DMS114 treated with DMSO at 0.1 percent for 48 hours (cell line): ENCODE measurements around the gene FLT4.
A peak's percentile ranks its signal among the peaks of the same experiment; 100 is the strongest.
"Not testable (repeated sequence)": the region's sequence is repeated elsewhere in the genome, so short reads cannot be mapped to it uniquely, and the experiment has no call there.

Experiments used
- DNase-seq: peaks from one replicate; lab custom pipeline; 2025; ENCODE audit not compliant: unreplicated experiment; lab: John Stamatoyannopoulos, UW

The FLT4 gene

DNA sequence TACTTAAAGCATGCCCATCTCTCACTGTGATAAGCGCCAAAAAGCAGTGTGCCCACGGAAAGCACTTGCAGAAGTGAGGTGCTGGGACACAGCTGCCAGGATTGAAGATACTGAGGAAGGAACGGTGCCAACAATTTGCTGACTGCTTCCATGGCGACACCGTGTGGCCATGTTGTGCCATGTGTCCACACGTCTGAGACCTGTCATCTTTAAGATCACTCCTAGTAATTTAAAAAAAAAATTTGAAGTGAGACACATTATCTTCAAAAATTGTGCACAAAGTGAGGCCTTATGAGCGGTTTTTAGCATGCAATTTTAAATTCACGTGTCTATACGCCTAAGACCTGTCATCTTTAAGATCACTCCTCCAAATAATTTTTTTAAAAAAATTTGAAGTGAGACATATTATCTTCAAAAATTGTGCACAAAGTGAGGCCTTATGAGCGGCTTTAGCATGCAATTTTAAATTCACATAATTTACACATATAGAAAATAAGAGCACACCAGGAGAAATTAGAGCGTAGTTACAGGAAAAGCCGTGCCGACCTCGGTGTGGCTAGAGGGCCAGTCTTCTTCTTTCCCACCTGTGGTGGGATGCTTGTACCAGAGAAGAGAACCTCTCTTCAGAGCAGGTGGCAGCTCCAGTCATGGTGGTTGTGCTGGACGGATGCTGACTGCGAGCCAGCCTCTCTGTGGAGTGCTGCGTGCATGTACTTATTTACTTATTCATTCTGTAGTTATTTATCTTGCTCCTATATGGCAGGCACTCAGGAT, 21.4 kb upstream of the FLT4 start:
- peak; percentile 52 for DNase-seq

DNA sequence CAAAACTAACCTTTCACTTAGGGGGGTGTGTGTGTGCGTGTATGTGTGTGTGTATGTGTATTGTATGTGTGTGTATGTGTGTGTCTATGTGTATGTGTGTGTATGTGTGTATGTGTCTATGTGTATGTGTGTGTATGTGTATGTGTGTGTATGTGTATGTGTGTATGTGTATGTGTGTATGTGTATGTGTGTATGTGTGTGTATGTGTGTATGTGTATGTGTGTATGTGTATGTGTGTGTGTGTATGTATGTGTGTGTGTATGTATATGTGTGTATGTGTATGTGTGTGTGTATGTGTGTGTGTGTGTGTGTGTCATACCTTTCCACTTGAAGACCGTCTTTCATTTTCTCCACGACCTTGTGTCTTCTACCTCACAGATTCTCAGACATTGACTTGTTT, 20.8 kb upstream of the FLT4 start:
- DNase-seq = no peak

GRCh38 chr5:180669661-180670060, 20.3 kb upstream of the FLT4 start:
- no peak for DNase-seq

GRCh38 chr5:180668835-180669596, 19.6 kb upstream of the FLT4 start:
- no peak for DNase-seq

DNA sequence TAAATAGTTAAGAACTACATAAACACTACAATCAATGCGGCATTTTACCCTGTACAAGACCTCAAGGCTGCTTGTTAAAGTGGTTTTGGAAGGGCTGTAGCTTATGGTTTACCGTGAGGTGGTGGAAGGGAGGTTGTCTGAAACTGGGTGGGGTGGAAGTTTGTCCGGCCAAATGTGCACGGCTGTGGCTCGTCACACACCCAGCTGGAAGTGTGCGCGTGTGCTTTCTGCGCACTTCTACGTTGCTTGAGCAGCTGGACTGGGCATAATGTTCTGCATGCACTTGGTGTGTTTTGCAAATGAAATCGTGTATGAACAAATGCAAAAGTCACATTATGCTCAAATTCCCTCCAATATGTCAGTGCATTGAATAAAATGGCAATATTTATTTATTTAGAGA, 17.4 kb upstream of the FLT4 start:
- no peak for DNase-seq

DNA sequence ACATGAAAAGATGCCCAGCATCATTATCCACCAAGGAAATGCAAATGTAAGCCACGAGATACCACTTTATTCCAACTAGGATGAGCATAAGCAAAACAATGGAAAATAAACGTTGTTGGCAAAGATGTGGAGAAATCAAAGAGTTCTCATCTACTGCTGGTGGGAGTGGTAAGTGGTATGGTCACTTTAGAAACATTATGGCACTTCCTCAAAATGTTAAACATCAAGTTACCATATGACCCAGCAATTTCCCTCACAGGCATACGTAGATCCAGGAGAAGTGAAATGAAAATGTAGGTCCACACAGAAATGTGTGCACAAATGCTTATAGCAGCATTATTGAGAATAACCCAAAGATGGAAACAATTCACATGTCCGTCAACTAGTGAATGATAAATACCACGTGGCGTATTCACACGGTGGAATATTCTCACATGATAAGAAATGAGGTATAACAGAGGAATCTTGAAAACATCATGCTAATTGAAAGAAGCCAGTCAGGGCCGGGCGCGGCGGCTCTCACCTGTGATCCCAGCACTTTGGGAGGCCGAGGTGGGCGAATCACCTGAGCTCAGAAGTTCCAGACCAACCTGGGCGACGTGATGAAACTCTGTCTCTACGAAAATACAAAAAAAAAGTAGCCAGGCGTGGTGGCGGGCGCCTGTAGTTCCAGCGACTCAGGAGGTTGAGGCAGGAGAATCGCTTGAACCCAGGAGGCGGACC, 16.4 kb upstream of the FLT4 start:
- DNase-seq = no peak

GRCh38 chr5:180658774-180659564, 9.6 kb upstream of the FLT4 start:
- no peak for DNase-seq

- not testable (repeated sequence) for DNase-seq
Measured at GRCh38 chr5:180655243-180655642, 5.8 kb upstream of the FLT4 start.

DNA sequence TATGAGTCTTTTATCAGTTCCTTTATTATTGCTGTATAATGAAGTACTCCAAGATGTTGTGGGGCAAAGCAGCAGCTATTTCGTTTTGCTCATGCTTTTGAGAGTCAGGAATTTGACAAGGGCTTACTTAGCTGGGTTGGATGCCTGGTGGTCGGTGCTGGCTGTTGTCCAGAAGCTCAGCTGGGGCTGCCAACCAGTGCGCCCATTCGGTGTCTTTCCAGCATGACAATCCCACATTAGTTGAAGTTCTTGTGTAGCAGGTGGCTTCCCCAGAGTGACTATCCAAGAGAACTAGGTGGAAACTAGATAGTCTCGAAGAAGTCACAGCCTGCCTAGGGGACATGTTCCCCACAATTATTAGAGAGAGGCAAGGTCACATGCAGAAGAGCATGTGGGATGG, 3.4 kb upstream of the FLT4 start:
- no peak for DNase-seq

DNA sequence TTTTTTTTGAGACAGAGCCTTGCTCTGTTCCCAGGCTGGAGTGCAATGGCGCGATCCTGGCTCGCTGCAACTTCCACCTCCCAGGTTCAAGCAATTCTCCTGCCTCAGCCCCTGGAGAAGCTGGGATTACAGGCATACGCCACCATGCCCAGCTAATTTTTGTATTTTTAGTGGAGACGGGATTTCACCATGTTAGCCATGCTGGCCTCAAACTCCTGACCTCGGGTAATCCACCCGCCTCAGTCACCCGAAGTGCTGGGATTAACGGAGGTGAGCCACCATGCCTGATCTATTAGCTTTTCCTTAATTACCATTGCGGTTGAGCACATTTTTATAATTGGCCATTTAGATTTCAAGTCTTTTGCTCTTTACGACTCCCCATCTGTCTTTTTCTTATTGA, 2.9 kb upstream of the FLT4 start:
- no peak for DNase-seq

GRCh38 chr5:180648658-180649296, 623 bp downstream of the FLT4 start:
- DNase-seq = no peak

GRCh38 chr5:180647941-180648500, 1.4 kb downstream of the FLT4 start:
- DNase-seq = no peak

- no peak for DNase-seq
Measured at GRCh38 chr5:180647465-180647864, 1.9 kb downstream of the FLT4 start.

- no peak for DNase-seq
Measured at GRCh38 chr5:180646963-180647305, 2.5 kb downstream of the FLT4 start.

- DNase-seq = no peak
Measured at GRCh38 chr5:180646289-180646962, 3.0 kb downstream of the FLT4 start.

DNA sequence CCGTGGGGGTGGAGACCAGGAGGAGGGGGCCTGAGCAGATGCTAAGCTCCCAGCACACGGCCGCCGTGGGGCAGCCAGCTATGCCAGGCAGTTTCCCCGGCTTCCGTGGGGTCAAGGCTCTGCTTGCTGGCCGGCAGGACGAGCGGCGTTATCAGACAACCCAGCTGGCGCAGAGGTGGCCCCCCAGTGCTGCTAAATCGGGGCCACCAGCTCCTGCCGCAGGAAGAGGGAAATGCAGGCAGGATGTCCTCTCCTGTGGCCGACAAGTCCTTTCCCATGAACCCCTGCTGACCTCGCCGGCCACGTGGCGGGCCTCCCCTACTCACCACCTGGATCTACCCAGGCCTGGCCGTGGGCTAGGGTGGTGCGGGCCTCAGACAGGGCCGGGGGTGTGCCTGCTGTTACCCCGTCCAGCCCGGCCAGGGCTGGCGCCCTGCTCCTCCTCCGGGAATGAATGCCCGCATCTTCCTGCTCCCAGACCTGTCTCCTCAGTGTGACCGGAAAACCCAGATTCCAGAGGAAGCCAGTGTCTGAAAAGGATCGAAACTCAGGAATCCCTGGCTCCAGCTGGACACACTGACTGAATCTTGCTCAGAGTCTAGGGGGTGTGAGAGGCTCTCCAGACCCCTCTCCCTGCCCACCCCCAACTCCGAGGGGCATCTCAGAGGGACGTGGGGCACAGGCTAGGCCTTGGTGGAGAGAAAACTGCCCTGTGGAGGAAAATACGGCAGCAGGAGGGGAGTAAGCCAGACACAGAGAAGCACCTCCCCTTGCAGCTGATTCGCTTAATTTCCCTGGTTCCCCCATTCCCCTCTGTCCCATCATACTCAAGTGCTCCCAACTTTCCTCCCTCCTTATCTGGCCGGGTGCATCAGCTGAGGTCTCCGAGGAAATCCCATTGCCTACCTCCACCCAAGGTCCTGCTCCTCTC, 3.9 kb downstream of the FLT4 start:
- DNase-seq = no peak

GRCh38 chr5:180644825-180645273, 4.6 kb downstream of the FLT4 start:
- no peak for DNase-seq

DNA sequence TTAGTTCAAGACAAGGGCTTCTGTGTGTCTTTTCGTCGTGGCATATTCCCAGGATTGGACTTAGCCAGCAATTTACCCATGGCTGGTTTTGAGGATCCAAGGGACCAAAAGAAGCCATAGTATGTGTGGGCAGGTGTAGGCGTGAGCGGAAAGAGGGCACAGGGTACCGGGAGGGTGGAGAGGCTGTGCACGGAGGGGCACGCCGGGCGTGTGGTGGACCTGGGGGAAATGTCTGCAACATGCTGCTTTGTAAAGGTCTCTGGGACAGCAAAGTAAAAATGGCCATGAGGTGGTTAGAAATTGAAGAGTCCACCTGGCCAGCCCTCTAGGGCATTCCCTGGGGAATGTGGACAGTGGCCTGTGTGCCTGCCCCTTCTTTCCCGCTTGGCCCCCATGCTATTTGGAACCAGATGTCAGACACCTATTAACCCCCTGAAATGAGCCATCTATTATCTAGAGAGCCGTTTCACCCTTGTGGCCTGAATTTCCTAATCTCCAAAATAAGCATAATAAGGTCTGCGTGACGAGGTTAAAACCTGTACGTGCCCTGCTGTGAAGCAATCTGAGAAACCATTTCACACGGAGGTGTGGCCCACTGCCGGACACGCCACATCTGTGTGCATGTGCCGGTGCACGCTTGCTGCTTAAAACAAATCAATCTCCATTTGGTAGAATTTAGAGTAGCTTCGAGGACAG, 5.1 kb downstream of the FLT4 start:
- no peak for DNase-seq
